ENCODE results near the gene RPL4. TPM values are rescaled to one million over a fixed set of nuclear protein-coding genes. Genes with fewer than 3 reads are reported as not detected.
"Not testable (repeated sequence)": the region's sequence is repeated elsewhere in the genome, so short reads cannot be mapped to it uniquely, and the experiment has no call there.

RPL4 gene
- total RNA-seq, 2 donors from 2014 or later = 1,740 to 1,819 TPM

DNA sequence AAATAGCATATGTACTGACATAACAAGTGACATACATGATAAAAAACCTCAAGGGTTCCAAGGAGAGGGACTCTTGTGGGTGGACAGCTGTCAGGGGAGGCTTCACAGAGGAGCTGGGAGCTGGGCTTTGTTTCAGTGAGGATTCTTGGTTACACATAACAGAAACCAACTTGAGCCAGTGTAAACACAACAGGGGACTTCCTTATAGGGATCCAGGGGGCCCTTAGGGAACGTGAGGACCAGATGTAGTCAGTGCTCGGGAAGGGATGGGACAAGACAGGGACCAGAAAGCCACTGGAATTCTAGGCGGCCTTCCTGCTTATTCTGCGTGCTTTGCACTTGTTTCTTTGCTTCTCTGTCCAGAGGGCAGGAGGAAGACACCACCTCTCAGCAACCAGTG lies 42.0 kb downstream of the RPL4 start:
- no peak for DNase-seq (ENCODE audit: low spot score)
- intact Hi-C loops (cut with DNase I) = no loop called here

DNA sequence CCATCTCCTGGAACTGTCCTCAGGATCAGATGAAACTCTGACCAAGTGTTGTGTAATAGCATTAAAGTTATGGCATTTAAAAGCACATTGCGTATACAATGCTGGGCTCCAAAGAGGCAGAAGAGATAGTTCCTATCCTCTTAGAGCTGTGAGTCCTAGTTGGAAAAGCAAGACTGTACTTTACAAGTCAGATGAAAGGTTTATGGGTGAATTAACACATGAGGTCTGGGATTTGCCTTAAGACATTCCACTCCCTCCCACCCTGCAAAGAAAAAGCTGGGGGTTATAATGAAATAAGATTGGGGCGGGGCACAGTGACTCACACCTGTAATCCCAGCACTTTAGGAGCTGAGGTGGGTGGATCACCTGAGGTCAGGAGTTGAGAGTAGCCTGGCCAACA lies 42.7 kb downstream of the RPL4 start:
- no peak for DNase-seq (ENCODE audit: low spot score)
- intact Hi-C loops (cut with DNase I) = no loop called here

DNA sequence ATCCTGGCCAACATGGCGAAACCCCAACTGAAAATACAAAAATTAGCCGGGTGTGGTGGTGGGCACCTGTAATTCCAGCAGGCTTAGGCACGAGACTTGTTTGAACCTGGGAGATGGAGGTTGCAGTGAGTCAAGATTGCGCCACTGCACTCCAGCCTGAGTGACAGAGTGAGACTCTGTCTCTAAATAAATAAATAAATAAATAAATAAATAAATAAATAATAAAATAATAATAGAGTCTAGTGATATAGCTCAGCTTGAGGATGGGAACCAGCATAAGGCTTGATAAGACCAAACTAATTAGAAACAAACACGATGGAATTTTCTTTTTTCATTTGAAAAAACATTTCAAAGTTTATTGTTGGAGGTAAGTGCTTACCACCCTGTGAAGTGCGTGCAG lies 43.4 kb downstream of the RPL4 start:
- intact Hi-C loops (cut with DNase I); DNase-seq (ENCODE audit: low spot score): not testable (repeated sequence)

DNA sequence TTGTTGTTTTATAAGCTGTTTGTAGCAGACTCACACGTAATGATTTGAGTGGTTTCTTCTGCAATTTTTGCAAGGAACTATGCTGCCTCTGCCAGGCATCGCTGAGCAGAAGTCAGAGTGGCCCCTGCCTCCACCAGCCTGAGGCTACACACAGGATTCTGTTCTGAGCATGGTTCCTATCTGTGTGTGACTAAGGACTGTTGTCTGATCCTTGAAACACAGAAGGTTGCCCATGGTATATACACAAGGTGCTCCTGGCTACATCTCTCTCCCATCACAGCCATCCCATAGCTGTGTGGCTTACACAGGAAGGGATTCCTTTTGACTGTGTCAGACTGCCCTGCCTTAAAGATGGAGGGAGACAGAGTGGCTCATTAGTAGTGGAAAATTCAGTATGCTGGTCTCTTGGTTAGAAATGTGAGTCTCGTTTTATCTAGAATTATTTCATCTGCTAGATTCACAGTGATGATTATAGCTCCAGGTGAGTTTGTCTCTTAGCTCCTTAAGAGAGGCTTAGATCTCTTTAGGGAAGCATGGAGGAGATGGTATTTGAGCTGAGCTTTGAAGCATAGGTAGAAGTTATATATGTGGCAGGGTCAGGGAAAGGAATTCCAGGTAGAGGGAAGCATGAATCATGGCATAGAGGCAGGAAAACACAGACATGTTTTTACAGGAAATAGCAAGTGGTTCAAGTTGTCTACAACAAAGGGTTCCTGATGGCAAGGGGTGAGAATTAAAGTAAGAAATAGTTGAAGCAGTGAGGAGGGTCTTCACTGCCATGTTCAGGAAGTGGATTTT lies 44.6 kb downstream of the RPL4 start:
- intact Hi-C loops (cut with DNase I) = no loop called here

DNA sequence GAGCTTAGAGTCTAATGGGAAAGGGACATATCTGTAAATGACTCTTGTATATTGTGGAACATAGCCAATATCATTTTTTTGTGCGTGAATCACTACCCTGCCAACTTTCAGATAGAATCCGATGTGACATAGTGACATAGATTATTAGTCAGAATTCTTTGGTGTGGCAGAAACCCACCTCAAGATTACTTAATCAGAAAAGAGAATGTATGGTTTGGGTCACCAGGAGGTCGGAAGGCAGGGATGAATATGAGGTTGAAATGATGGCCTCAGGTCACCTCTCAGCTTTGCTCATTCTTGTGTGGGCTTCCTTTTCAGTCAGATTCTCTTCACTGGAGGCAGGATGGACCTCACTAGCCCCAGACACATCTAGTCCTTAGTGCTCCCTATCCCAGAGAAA lies 48.4 kb downstream of the RPL4 start:
- intact Hi-C loops (cut with DNase I) = no loop called here
- no peak for DNase-seq (ENCODE audit: low spot score)

More for the DNA sequence above, 44.6 kb downstream of the RPL4 start:
- DNase-seq (ENCODE audit: low spot score) = no peak

DNA sequence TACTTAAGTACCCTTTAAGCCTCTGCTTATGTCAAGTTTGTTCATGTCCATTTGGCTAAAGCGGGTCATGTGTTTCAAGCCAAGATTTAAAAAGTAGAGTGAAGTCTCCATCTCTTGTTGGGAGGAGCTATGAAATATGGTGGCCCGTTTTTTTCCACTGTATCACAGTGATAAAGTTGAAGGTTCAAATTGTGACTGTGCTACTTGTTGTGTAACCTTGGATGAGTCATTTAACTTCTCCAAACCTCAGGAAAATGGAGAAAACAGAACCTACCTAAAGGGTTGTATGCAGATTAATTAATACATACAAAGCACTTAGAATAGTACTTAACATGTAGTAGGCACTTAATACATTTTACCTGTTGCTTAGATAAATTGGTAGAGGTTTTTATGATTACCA lies 50.5 kb downstream of the RPL4 start:
- intact Hi-C loops (cut with DNase I) = no loop called here
- no peak for DNase-seq (ENCODE audit: low spot score)

DNA sequence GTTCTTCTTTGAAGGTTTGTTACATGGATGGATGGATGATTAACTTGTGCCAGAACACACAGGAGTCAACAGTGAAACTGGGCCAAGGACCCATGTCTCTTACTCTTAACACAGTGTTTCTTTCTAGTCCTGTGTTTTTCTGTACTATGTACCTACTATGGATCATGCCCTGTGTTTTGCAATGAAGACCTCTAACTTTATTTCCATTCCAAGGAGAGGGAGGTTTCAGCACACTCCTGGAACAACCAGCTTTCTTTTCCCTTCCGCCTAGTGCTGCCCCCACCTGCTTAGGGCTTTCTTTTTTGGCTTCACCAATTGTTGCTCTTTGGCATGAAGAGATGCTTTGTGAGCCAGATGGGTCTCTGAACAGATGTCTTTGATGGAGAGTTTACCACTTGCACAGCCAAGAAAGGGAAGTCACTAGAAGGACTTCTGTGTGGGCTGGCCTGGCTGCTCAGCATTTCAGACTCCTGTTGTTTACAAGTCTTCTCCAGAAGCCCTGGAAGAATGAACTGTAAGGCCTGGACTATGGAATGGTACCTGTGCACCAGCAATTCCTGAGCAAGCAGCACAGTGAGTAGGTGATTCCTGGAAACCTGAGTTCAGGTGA lies 51.6 kb downstream of the RPL4 start:
- intact Hi-C loops (cut with DNase I) = no loop called here
- no peak for DNase-seq (ENCODE audit: low spot score)

DNA sequence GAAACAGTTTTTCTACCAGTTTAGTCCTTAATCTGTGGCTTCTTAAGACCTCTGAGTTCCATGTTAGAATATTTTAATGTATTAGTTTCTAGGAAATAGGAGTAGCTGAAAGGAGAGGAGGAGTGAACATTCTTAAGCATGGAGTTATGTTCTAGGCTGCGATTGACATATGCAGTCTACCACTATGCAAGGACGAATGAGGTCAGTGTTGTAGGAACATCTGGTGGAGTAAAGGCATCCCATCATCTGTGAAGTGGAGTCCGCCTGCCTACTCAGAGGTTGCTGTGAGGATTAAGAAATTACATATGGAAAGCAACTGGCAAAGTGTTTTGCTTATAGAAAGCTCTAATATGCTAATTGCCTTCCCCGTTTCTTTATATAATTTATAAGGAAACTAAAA lies 52.2 kb downstream of the RPL4 start:
- intact Hi-C loops (cut with DNase I) = no loop called here
- no peak for DNase-seq (ENCODE audit: low spot score)

Small RNA genes lying within 50 kb of the gene (microRNA-seq; reads per million reads assigned to microRNA genes)
- gene MIR4512 (ENCODE audit: borderline microRNAs expressed in 2 of 2) = 0 to 0.32 reads per million in 2 donors

Other genes with a start within 250 kb of the RPL4 start
- 10 to 100 TPM; 24.3 to 25.3 TPM for gene DIS3L, start 211.3 kb downstream of the RPL4 start, total RNA-seq
- gene TIPIN, start 148.2 kb downstream of the RPL4 start, total RNA-seq = 1 to 10 TPM; 6.1 to 6.5 TPM
- gene MAP2K1, start 117.9 kb downstream of the RPL4 start, total RNA-seq = 10 to 100 TPM; 36.6 to 70.4 TPM
- 10 to 100 TPM; 19.5 to 26.2 TPM for gene SNAPC5, start 7.1 kb downstream of the RPL4 start, total RNA-seq
- 1 to 10 TPM; 6.4 to 7.5 TPM for gene ZWILCH, start 471 bp upstream of the RPL4 start, total RNA-seq
- gene LCTL, start 61.1 kb upstream of the RPL4 start, total RNA-seq = not detected
- gene SMAD6, start 197.4 kb upstream of the RPL4 start, total RNA-seq = 10 to 100 TPM; 17.4 to 18.4 TPM